Body of pancreas (tissue), 4 donors: ENCODE data around the gene LRRC53. TPM values are rescaled to one million over a fixed set of nuclear protein-coding genes. Genes with fewer than 3 reads are reported as not detected.
A peak's percentile ranks its signal among the peaks of the same experiment; 100 is the strongest.

Experiments used
- ATAC-seq: fragments of 150-250 bp; one replicate; pipeline ENCODE4 v1.9.1; 2016
- DNase-seq, 4 donors: peaks; one replicate each; pipeline ENCODE4 v3.0.0-alpha.2; 2019
- H3K27ac ChIP-seq, 4 donors: fragments of 200-600 bp; sonication (generic); 1 replicate in 3 of 4; 2 replicates in 1 of 4; pipeline versions ENCODE4 v1.5.1 to v1.6.1; 2016 to 2019; ENCODE audit warnings: mild to moderate bottlenecking in 1 of 4, mixed read lengths in 1 of 4, moderate library complexity in 1 of 4
- H3K27me3 ChIP-seq, 2 donors: fragments of 200-600 bp; sonication (generic); one replicate each; pipeline ENCODE4 v1.6.0; 2016; ENCODE audit warnings: mild to moderate bottlenecking in 1 of 2
- H3K36me3 ChIP-seq, 2 donors: fragments of 200-600 bp; sonication (generic); replicated peaks in 1 of 2; 2 replicates each; pipeline ENCODE4 v1.5.1; 2016; ENCODE audit warnings: low read depth in 2 of 2; ENCODE audit not compliant: insufficient read depth in 1 of 2
- H3K4me1 ChIP-seq: fragments of 200-600 bp; sonication (generic); one replicate; pipeline ENCODE4 v1.6.0; 2016
- H3K4me3 ChIP-seq, 2 donors: fragments of 200-600 bp; sonication (generic); 1 replicate in 1 of 2; 2 replicates in 1 of 2; pipeline ENCODE4 v1.5.1; 2016 to 2019
- H3K9me3 ChIP-seq, 3 donors: fragments of 200-600 bp; sonication (generic); 1 replicate in 2 of 3; 2 replicates in 1 of 3; pipeline ENCODE4 v1.5.1; 2016
- POLR2A ChIP-seq, 3 donors: fragments of 450-650 bp; IDR thresholded peaks; one replicate each; pipeline ENCODE4 v1.6.1; 2016; ENCODE audit warnings: antibody characterized with exemption in 3 of 3, mild to moderate bottlenecking in 2 of 3
- WGBS, 2 donors: methylation state at CpG; one replicate each; pipeline ENCODE4 v1.1.5; 2017; 5-methylcytosine and 5-hydroxymethylcytosine counted together
- intact Hi-C: fragments of 100-400 bp; cut with DNase I; formaldehyde crosslinking; loops from one replicate; pipeline ENCODE4 v1.15.1; 2023
- total RNA-seq, 2 donors: library from RNA; depleted of rRNA; stranded (reverse); fragments of >200 nt; gene quantifications; one replicate each; pipeline ENCODE4 v1.1.0, GENCODE V29; 2016
- TF ChIP-seq, protein P1 (sequence below), 7 experiments: fragments of 450-650 bp in 4 of 7; fragments of 200-600 bp in 3 of 7; sonication (generic) in 3 of 7; IDR thresholded peaks; one replicate each; pipeline ENCODE4 v1.5.1; 2016 to 2019; ENCODE audit warnings: antibody characterized with exemption in 7 of 7

Gene LRRC53
- total RNA-seq, 2 donors from 2014 or later: not detected

DNA sequence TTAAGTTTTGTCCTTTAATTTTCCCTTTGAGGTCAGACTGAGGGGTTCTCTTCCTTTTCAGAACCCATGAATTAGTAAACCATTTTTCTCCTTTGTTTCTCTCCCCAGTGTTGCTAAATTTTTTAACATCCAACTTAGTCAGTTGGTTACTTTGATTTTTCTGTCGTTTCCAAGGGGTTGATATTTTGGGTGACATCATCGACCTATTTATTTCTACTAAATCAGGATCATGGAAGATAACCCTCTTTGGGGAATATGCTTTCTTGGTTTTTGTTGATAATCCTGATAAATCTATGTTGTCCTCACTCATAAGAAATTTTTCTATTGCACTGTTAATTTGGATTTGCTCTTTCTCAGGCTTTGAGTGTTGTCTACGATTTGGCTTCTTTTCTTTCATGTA, 40.9 kb downstream of the LRRC53 start:
- Histone ChIP-seq H3K4me1 (no peaks in the 10 kb centered on the region), H3K36me3 (no peaks in the 10 kb centered on the region), H3K27me3 (no peaks in the 10 kb centered on the region), H3K27ac (no peak overlapping the region), H3K9me3 (no peaks in the 10 kb centered on the region), H3K4me3 (no peak overlapping the region)
- ATAC-seq (no peak), DNase-seq (no peak)
- 28 to 31% methylated on average over 3 of the region's 3 CpGs for WGBS, 2 donors
- TF ChIP-seq, protein P1, sequence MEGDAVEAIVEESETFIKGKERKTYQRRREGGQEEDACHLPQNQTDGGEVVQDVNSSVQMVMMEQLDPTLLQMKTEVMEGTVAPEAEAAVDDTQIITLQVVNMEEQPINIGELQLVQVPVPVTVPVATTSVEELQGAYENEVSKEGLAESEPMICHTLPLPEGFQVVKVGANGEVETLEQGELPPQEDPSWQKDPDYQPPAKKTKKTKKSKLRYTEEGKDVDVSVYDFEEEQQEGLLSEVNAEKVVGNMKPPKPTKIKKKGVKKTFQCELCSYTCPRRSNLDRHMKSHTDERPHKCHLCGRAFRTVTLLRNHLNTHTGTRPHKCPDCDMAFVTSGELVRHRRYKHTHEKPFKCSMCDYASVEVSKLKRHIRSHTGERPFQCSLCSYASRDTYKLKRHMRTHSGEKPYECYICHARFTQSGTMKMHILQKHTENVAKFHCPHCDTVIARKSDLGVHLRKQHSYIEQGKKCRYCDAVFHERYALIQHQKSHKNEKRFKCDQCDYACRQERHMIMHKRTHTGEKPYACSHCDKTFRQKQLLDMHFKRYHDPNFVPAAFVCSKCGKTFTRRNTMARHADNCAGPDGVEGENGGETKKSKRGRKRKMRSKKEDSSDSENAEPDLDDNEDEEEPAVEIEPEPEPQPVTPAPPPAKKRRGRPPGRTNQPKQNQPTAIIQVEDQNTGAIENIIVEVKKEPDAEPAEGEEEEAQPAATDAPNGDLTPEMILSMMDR (IDR thresholded peaks at IDR 0.05): no peak
- TF ChIP-seq POLR2A (IDR thresholded peaks at IDR 0.05): no peak
- intact Hi-C loops: no loop called here

DNA sequence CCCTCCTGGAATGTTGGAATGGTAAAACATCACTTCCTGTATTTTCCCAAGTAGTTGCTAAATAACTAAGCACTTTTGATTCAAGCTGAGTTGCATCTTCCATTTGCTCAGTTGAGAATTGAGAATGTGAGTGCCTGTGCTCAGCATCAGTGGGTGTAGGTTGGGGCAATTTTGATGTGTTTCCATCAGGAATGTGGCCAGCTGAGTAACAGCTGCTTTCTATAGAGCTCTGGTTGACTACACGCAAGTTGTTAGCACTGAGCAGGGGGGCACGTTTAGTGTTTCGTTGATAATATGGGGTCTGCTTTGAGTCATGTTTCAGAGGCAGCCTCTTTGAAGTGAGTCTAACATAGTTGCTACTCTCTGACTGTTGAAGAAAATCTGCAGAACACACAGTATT, 41.5 kb downstream of the LRRC53 start:
- H3K4me1 ChIP-seq: no peaks in the 10 kb centered on the region
- no peaks in the 10 kb centered on the region for H3K27me3 ChIP-seq
- intact Hi-C loops: no loop called here
- no peaks in the 10 kb centered on the region for H3K36me3 ChIP-seq
- ATAC-seq (no peak), DNase-seq (no peak)
- WGBS, 2 donors: 22 to 25% methylated on average over 3 of the region's 3 CpGs
- H3K4me3 ChIP-seq: no peak overlapping the region
- TF ChIP-seq POLR2A (IDR thresholded peaks at IDR 0.05): no peak
- TF ChIP-seq, protein P1 (IDR thresholded peaks at IDR 0.05): no peak
- H3K9me3 ChIP-seq: no peaks in the 10 kb centered on the region
- no peak overlapping the region for H3K27ac ChIP-seq

DNA sequence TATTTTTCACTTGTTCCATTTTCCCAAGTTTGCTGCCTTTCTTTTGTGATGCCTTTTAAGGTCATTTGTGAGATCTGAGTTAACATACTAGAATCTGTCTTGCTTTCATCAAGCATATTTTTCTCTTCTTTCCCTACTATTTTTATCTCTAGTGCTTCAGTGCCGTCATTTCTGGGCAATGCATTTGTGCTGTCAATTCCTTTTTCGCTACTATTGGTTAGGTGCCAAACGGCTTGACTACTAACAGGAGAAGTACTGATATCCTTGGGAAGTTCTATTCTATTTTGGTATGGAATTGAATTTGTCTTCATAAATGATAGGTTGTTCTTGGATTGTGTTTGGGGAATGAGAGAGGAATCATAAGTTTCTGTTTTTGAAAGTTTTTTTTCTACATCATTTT, 42.2 kb downstream of the LRRC53 start:
- Histone ChIP-seq H3K4me1 (no peaks in the 10 kb centered on the region), H3K27me3 (no peaks in the 10 kb centered on the region), H3K9me3 (no peaks in the 10 kb centered on the region), H3K36me3 (no peaks in the 10 kb centered on the region), H3K27ac (no peak overlapping the region), H3K4me3 (no peak overlapping the region)
- no peak for ATAC-seq
- TF ChIP-seq, protein P1 (IDR thresholded peaks at IDR 0.05): no peak
- TF ChIP-seq POLR2A (IDR thresholded peaks at IDR 0.05): no peak
- DNase-seq: no peak
- WGBS, 2 donors: 27 to 39% methylated on average over 3 of the region's 3 CpGs
- intact Hi-C loops: no loop called here

DNA sequence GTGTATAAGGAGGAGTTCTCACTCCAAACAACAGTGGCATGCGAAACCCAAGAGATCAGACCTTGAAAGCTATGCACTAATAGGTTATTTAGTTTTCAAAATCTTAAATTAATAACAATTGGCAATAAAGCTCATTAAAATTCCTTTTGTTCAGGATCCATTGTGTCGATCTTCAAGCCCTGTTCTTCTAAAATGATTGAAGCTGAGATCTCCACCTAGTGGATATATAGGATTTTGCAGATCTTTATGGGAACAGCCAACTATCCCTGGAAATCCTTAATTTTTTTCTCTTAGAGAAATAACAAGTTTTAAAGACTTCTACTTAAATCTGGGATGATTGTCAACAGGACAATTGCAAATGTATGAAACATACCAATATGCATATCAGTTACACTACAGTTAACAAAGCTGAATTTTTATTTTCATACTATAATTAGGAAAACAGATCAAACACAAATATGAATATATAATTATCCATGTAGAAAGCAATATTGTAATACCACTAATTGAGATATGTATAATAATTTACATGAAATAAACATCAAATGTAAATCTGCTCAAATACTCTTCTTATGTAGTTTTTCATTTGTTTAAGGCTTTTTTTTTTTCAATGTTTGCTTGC, 43.3 kb downstream of the LRRC53 start:
- Histone ChIP-seq H3K9me3 (no peaks in the 10 kb centered on the region), H3K36me3 (no peaks in the 10 kb centered on the region), H3K27me3 (no peaks in the 10 kb centered on the region), H3K4me3 (no peak overlapping the region), H3K27ac (no peak overlapping the region), H3K4me1 (no peaks in the 10 kb centered on the region)
- WGBS, 2 donors: 3 to 6% methylated on average over 2 of the region's 2 CpGs
- TF ChIP-seq, protein P1 (IDR thresholded peaks at IDR 0.05): peak; percentile 19 to 55 (median 42)
- no peak for TF ChIP-seq POLR2A (IDR thresholded peaks at IDR 0.05)
- intact Hi-C loops: no loop called here
- ATAC-seq (no peak), DNase-seq (no peak)

DNA sequence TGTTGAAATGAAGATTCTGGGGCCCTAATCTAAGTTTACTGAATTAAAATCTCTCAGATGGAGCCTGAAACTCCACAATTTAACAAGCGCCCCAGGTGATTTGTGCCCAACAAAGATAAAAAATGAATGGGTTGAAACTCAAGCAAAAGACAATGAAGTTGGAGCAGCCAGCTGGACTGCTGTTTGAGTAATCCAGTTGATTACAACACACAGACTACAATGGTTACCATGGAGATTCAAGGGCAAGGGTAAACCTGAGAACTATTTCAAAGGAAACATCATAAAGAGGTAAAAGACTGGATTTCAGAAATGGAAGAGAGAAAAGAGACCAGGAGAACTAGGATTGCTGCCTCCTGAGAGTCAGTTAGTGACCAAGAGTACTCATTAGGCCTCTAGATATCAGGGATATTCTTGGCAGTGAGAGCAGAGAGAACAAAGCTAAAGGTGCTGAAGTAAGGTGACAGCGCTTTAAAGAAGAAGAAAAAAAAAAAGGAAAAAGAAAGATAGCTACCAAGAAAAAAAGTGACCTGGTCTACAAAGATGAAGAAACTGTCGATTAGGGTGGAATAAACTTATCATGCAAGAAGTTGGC, 44.5 kb downstream of the LRRC53 start:
- H3K4me1 ChIP-seq: no peaks in the 10 kb centered on the region
- H3K9me3 ChIP-seq: no peaks in the 10 kb centered on the region
- TF ChIP-seq, protein P1 (IDR thresholded peaks at IDR 0.05): no peak
- no peak for TF ChIP-seq POLR2A (IDR thresholded peaks at IDR 0.05)
- DNase-seq (no peak), ATAC-seq (no peak)
- 45 to 57% methylated on average over 3 of the region's 3 CpGs for WGBS, 2 donors
- no peaks in the 10 kb centered on the region for H3K36me3 ChIP-seq
- intact Hi-C loops: no loop called here
- no peak overlapping the region for H3K27ac ChIP-seq
- H3K27me3 ChIP-seq: no peaks in the 10 kb centered on the region
- no peak overlapping the region for H3K4me3 ChIP-seq
